ENCODE data around the gene GLDC.

GRCh38 chr9:6630502-6631206, 14.9 kb downstream of the GLDC start:
- TF ChIP-seq, protein P1, sequence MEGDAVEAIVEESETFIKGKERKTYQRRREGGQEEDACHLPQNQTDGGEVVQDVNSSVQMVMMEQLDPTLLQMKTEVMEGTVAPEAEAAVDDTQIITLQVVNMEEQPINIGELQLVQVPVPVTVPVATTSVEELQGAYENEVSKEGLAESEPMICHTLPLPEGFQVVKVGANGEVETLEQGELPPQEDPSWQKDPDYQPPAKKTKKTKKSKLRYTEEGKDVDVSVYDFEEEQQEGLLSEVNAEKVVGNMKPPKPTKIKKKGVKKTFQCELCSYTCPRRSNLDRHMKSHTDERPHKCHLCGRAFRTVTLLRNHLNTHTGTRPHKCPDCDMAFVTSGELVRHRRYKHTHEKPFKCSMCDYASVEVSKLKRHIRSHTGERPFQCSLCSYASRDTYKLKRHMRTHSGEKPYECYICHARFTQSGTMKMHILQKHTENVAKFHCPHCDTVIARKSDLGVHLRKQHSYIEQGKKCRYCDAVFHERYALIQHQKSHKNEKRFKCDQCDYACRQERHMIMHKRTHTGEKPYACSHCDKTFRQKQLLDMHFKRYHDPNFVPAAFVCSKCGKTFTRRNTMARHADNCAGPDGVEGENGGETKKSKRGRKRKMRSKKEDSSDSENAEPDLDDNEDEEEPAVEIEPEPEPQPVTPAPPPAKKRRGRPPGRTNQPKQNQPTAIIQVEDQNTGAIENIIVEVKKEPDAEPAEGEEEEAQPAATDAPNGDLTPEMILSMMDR (IDR thresholded peaks at IDR 0.05) = no peak
- no peak for TF ChIP-seq POLR2A (IDR thresholded peaks at IDR 0.05)
